ENCODE data around the gene NIPBL. TPM values are rescaled to one million over a fixed set of nuclear protein-coding genes. Genes with fewer than 3 reads are reported as not detected.

The NIPBL gene
- total RNA-seq, 1 experiment from 2014 or later, result 48.1 TPM

DNA sequence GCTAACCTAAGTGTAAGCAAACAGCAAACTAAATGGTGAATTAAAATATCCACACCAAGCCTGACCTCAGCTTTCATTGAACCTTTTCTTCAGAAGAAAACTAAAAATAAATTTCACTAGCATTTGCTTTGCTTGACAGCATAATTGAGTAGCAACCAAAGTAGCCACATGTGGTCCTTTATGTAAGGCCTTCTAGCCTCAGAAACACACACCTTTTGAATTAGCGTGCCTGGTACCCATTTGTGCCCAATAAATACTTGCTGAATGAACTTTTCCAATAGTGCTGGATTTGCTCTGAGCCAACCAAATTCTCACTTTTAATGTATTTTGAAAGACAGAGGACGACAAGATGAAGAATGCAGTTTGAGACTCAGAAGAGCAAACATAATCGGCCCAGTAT lies 2.1 kb upstream of the NIPBL start:
- Histone ChIP-seq H3K4me3 (ENCODE audit: low read depth, low read length) (peak overlapping the region; percentile 52; the same call in 1 of the 2 replicates), H3K36me3 (ENCODE audit: control insufficient read depth, insufficient read depth, low read length) (no peaks in the 10 kb centered on the region), H3K4me1 (peaks cover 16% of the 10 kb centered on the region; the same call in 1 of the 2 replicates), H3K9me3 (no peaks in the 10 kb centered on the region), H3K27me3 (replicated peaks; ENCODE audit: control insufficient read depth, insufficient read depth, low read length) (no peaks in the 10 kb centered on the region)
- Mint-ChIP-seq H3K27ac (ENCODE audit: unreplicated experiment) (no peak overlapping the region), H3K36me3 (ENCODE audit: insufficient read depth, unreplicated experiment) (peaks cover 16% of the 10 kb centered on the region), H3K4me3 (ENCODE audit: unreplicated experiment) (peak overlapping the region; percentile 93), H3K9me3 (ENCODE audit: unreplicated experiment) (no peaks in the 10 kb centered on the region), H3K27me3 (ENCODE audit: insufficient read depth, unreplicated experiment) (no peaks in the 10 kb centered on the region), H3K4me1 (ENCODE audit: low read depth, unreplicated experiment) (peaks cover 18% of the 10 kb centered on the region)
- intact Hi-C loops (cut with micrococcal nuclease; ENCODE audit: unreplicated experiment), result loop anchor here (5.0 to 10.0 kb wide), 3 partner anchors 250 to 462 kb away; partner anchors contain the start of gene SLC1A3
- POLR2A ChIA-PET, result no interaction called here
- no peak for DNase-seq
- CTCF ChIA-PET, result no interaction called here
- TF ChIP-seq CTCF (IDR thresholded peaks at IDR 0.05; ENCODE audit: insufficient read depth in 1 of 2, low read depth in 1 of 2, low read length in 1 of 2, severe bottlenecking in 1 of 2, unreplicated experiment in 1 of 2), result no peak
- BruUV-seq (replicated peaks), result no TSS peak

GRCh38 chr5:36875051-36875789 lies 1.3 kb upstream of the NIPBL start:
- intact Hi-C loops (cut with micrococcal nuclease; ENCODE audit: unreplicated experiment), result loop anchor here (1.0 to 10.0 kb wide), 3 partner anchors 136 to 270 kb away; partner anchors contain the start of gene SLC1A3
- Mint-ChIP-seq H3K4me3 (ENCODE audit: unreplicated experiment) (peak overlapping the region; percentile 93), H3K27me3 (ENCODE audit: insufficient read depth, unreplicated experiment) (no peaks in the 10 kb centered on the region), H3K27ac (ENCODE audit: unreplicated experiment) (peak overlapping the region; percentile 95), H3K9me3 (ENCODE audit: unreplicated experiment) (no peaks in the 10 kb centered on the region), H3K4me1 (ENCODE audit: low read depth, unreplicated experiment) (peaks cover 16% of the 10 kb centered on the region), H3K36me3 (ENCODE audit: insufficient read depth, unreplicated experiment) (peaks cover 16% of the 10 kb centered on the region)
- Histone ChIP-seq H3K4me1 (peaks cover 23% of the 10 kb centered on the region), H3K4me3 (ENCODE audit: low read depth, low read length) (peak overlapping the region; percentile 52), H3K27me3 (replicated peaks; ENCODE audit: control insufficient read depth, insufficient read depth, low read length) (no peaks in the 10 kb centered on the region), H3K9me3 (no peaks in the 10 kb centered on the region), H3K36me3 (ENCODE audit: control insufficient read depth, insufficient read depth, low read length) (no peaks in the 10 kb centered on the region)
- DNase-seq, result peak; percentile 59 to 70
- no TSS peak for BruUV-seq (replicated peaks)
- ChIA-PET POLR2A (no interaction called here), CTCF (interaction anchor here (0.5 kb wide), 1 partner anchor 146 kb away, joined by 5 read pairs; no protein-coding TSS in a partner anchor)
- no peak for TF ChIP-seq CTCF (IDR thresholded peaks at IDR 0.05; ENCODE audit: insufficient read depth in 1 of 2, low read depth in 1 of 2, low read length in 1 of 2, severe bottlenecking in 1 of 2, unreplicated experiment in 1 of 2)

GRCh38 chr5:36875790-36876298 lies 725 bp upstream of the NIPBL start:
- POLR2A ChIA-PET, result no interaction called here
- H3K4me1 Mint-ChIP-seq (ENCODE audit: low read depth, unreplicated experiment), result peaks cover 12% of the 10 kb centered on the region

More at GRCh38 chr5:36875790-36876298, 725 bp upstream of the NIPBL start:
- Histone ChIP-seq H3K36me3 (ENCODE audit: control insufficient read depth, insufficient read depth, low read length) (no peaks in the 10 kb centered on the region), H3K27me3 (replicated peaks; ENCODE audit: control insufficient read depth, insufficient read depth, low read length) (no peaks in the 10 kb centered on the region), H3K9me3 (no peaks in the 10 kb centered on the region), H3K4me3 (ENCODE audit: low read depth, low read length) (peak overlapping the region; percentile 52), H3K4me1 (peaks cover 29% of the 10 kb centered on the region)
- CTCF ChIA-PET, result interaction anchor here (0.5 kb wide), 1 partner anchor 146 kb away, joined by 5 read pairs; no protein-coding TSS in a partner anchor
- peaks cover 16% of the 10 kb centered on the region for H3K36me3 Mint-ChIP-seq (ENCODE audit: insufficient read depth, unreplicated experiment)
- peak overlapping the region; percentile 95 for H3K27ac Mint-ChIP-seq (ENCODE audit: unreplicated experiment)
- no peaks in the 10 kb centered on the region for H3K9me3 Mint-ChIP-seq (ENCODE audit: unreplicated experiment)
- intact Hi-C loops (cut with micrococcal nuclease; ENCODE audit: unreplicated experiment), result loop anchor here (1.0 to 10.0 kb wide), 5 partner anchors 69 to 271 kb away; partner anchors contain the start of gene SLC1A3
- TF ChIP-seq CTCF (IDR thresholded peaks at IDR 0.05; ENCODE audit: insufficient read depth in 1 of 2, low read depth in 1 of 2, low read length in 1 of 2, severe bottlenecking in 1 of 2, unreplicated experiment in 1 of 2), result peak in 1 of 2 experiments; percentile 64
- H3K4me3 Mint-ChIP-seq (ENCODE audit: unreplicated experiment), result peak overlapping the region; percentile 93
- peak; percentile 78 to 82 for DNase-seq
- no peaks in the 10 kb centered on the region for H3K27me3 Mint-ChIP-seq (ENCODE audit: insufficient read depth, unreplicated experiment)
- BruUV-seq (replicated peaks), result TSS peak; percentile 31

Measured in Caco-2 (cell line).